GM12874 (cell line): ENCODE data around the gene IFT57.

Source experiments
- TF ChIP-seq, protein P1 (sequence below): IDR thresholded peaks from 2 replicates; pipeline ENCODE4 v1.5.1; 2011; ENCODE audit warnings: low read depth, mild to moderate bottlenecking, control low read depth, low read length, moderate library complexity; ENCODE audit not compliant: insufficient read depth

The IFT57 gene

DNA sequence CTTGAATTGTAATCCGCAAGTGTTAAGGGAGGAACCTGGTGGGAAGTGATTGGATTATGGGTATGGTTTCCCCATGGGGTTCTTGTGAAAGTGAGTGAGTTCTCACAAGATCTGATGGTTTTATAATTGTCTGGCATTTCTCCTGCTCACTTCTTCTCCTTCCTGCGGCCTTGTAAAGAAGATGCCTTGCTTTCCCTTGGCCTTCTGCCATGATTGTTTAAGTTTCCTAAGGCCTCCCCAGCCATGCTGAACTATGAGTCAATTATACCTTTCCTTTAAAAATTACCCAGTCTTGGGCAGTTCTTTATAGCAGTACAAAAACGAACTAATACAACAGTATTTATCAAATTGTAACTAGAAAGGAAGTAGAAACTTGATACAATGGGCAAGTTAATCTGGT is 31.9 kb downstream of the IFT57 start:
- TF ChIP-seq, protein P1, sequence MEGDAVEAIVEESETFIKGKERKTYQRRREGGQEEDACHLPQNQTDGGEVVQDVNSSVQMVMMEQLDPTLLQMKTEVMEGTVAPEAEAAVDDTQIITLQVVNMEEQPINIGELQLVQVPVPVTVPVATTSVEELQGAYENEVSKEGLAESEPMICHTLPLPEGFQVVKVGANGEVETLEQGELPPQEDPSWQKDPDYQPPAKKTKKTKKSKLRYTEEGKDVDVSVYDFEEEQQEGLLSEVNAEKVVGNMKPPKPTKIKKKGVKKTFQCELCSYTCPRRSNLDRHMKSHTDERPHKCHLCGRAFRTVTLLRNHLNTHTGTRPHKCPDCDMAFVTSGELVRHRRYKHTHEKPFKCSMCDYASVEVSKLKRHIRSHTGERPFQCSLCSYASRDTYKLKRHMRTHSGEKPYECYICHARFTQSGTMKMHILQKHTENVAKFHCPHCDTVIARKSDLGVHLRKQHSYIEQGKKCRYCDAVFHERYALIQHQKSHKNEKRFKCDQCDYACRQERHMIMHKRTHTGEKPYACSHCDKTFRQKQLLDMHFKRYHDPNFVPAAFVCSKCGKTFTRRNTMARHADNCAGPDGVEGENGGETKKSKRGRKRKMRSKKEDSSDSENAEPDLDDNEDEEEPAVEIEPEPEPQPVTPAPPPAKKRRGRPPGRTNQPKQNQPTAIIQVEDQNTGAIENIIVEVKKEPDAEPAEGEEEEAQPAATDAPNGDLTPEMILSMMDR = no peak

DNA sequence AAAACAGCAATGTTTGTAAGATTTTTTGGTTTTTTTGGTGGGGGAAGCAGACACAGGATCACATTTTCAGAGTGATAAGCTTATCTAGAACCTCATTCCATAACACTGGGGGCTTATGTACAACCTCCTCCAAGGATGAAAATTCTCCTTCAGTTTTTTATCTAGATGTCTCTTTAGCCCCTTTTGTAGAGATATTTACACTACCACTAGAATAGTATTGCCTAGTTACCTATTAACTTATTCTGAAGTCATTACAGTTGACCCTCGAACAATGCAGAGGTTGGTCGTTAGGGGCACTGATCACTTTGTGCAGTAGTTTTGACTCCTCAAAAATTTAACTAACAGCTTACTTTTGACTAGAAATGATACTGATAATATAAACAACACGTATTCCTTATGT is 32.8 kb downstream of the IFT57 start:
- TF ChIP-seq, protein P1 = no peak

DNA sequence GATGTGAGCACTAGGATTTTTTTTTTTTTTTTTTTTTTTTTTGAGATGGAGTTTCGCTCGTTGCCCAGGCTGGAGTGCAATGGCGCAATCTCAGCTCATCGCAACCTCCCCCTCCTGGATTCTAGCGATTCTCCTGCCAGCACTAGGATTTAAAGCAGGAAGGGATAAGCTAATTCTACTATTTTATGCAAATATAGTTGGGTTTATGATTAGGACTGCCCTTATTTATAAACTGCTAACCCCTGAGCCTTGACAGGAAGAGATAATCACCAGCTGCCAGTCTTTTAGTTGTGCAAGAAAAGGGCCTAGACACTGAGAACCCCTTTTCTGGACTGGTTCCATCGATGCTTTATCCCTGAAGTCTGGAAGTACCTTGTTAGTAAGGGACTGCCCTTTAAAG is 36.7 kb downstream of the IFT57 start:
- TF ChIP-seq, protein P1 = no peak

DNA sequence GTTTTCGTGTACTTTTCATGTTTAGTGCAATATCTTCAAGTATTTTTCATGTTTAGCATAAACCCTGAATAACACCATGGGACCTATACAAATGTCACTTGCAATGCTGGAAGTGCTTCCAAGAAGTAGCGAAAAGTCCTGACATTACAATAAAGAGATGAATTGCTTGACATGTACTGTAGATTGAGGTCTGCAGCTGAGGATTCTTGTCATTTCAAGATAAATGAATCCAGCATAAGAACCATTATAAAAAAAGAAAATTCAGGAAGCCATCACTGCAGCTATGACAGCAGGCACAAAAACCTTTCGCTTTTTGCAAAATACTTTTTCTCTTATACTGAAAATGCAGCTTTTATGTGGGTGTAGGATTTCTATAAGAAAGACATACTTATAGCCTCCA is 37.4 kb downstream of the IFT57 start:
- TF ChIP-seq, protein P1 = no peak

DNA sequence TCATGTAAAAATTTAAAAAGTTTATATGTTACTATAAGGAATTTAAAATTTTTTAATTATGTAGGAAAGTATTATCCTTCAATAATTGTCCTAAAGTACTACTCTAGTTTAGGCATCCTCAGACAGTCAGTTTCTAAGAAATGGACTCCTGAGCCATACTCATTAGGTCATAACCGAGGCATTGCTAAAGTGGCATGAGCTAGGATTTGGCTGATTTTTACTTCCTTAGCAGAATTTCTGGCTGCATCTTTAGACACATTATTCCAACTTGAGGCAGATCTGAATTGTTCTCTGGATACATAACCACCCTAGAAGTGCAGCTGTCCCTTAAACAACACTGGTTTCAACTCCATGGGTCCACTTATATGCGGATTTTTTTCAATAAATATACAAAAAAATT is 38.3 kb downstream of the IFT57 start:
- TF ChIP-seq, protein P1 = no peak

DNA sequence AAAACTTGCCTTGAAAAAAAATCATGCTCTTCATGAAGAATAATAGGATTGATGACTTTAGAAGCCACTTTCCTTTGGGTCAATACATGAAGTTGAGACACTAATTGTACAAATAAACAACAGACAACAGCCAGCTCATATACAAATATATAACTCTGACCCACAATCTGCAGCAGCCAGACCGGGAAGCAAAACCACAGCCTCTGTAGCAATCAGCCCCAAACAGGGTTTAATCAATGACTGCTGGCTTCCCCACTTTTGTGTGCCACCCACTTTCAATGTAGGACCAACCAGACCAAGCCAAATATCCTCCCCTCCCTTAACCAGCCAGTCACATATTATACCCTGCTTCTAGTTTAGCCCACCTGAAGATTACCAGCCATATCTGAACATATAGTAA is 39.0 kb downstream of the IFT57 start:
- TF ChIP-seq, protein P1 = no peak

DNA sequence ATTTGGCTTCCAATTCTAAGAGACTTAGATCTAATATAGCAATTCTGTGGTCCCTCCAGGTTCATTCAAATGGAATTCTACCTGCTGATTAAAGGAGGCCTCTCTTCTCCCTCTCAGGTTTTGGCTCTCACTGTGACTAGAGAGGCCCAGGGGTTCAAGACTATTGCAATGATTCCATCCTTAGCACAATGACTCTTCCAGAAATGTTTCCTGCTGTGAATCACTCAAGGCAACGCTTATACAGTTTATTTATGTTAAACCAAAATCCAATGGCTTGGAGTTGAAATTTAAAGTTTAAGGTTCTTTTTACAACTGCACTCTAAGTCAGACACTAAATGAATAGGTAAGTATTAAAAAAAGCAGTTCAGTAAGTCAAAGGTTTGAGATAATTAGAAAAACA is 39.9 kb downstream of the IFT57 start:
- TF ChIP-seq, protein P1 = no peak

DNA sequence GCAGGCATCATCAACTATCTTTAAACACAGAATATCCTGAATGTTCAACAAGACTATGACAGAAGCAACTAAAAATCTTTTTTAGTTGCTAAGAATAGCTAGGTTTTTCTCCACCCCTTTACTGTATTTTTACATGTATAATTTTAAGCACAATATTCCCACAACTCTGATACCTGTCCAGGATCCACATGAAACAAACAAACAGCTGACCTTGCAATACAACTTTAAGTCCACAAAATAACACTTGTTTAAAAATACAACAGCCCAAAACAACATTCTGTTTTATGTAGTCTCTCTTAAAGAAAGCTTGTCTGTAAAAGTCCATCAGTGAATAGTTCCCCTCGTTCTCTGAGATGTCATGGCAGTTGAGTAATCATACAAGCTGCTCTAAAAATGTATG is 41.1 kb downstream of the IFT57 start:
- TF ChIP-seq, protein P1 = no peak
